ENCODE results near the gene KIAA1328. TPM values are rescaled to one million over a fixed set of nuclear protein-coding genes. Genes with fewer than 3 reads are reported as not detected.

The KIAA1328 gene
- total RNA-seq, 3 donors from 2014 or later = 6.0 to 9.8 (median 7.4) TPM

GRCh38 chr18:36895606-36896005 is 66.7 kb downstream of the KIAA1328 start:
- ATAC-seq (no peak), DNase-seq (no peak)
- no peak for TF ChIP-seq CTCF (IDR thresholded peaks at IDR 0.05)
- intact Hi-C loops (cut with DNase I, micrococcal nuclease) = no loop called here
- H3K9me3 ChIP-seq = no peaks in the 10 kb centered on the region
- H3K4me1 ChIP-seq (ENCODE audit: low read depth) = no peaks in the 10 kb centered on the region
- no peak overlapping the region for H3K4me3 ChIP-seq
- H3K36me3 ChIP-seq (ENCODE audit: low read depth) = no peaks in the 10 kb centered on the region

- ATAC-seq (no peak), DNase-seq (no peak)
- Histone ChIP-seq H3K36me3 (ENCODE audit: low read depth) (no peaks in the 10 kb centered on the region), H3K4me1 (ENCODE audit: low read depth) (no peaks in the 10 kb centered on the region), H3K4me3 (no peak overlapping the region), H3K9me3 (no peaks in the 10 kb centered on the region)
- TF ChIP-seq CTCF (IDR thresholded peaks at IDR 0.05) = no peak
- intact Hi-C loops (cut with DNase I, micrococcal nuclease) = no loop called here
Observed at GRCh38 chr18:36897253-36897652, 68.3 kb downstream of the KIAA1328 start.

GRCh38 chr18:36899289-36899688 is 70.4 kb downstream of the KIAA1328 start:
- no peak for DNase-seq
- H3K4me3 ChIP-seq = no peak overlapping the region
- no peak for ATAC-seq
- H3K4me1 ChIP-seq (ENCODE audit: low read depth) = no peaks in the 10 kb centered on the region
- no peaks in the 10 kb centered on the region for H3K36me3 ChIP-seq (ENCODE audit: low read depth)
- H3K9me3 ChIP-seq = no peaks in the 10 kb centered on the region
- intact Hi-C loops (cut with DNase I, micrococcal nuclease) = no loop called here
- TF ChIP-seq CTCF (IDR thresholded peaks at IDR 0.05) = no peak

GRCh38 chr18:36900466-36900865 is 71.5 kb downstream of the KIAA1328 start:
- Histone ChIP-seq H3K4me3 (no peak overlapping the region), H3K36me3 (ENCODE audit: low read depth) (no peaks in the 10 kb centered on the region), H3K9me3 (no peaks in the 10 kb centered on the region), H3K4me1 (ENCODE audit: low read depth) (no peaks in the 10 kb centered on the region)
- DNase-seq (no peak), ATAC-seq (no peak)
- intact Hi-C loops (cut with DNase I, micrococcal nuclease) = no loop called here
- TF ChIP-seq CTCF (IDR thresholded peaks at IDR 0.05) = no peak

GRCh38 chr18:36901277-36901701 is 72.4 kb downstream of the KIAA1328 start:
- Histone ChIP-seq H3K4me1 (ENCODE audit: low read depth) (no peaks in the 10 kb centered on the region), H3K9me3 (no peaks in the 10 kb centered on the region), H3K4me3 (no peak overlapping the region), H3K36me3 (ENCODE audit: low read depth) (no peaks in the 10 kb centered on the region)
- DNase-seq (no peak), ATAC-seq (no peak)
- no peak for TF ChIP-seq CTCF (IDR thresholded peaks at IDR 0.05)
- intact Hi-C loops (cut with DNase I, micrococcal nuclease) = no loop called here

Measured in mucosa of descending colon (tissue), 3 donors.